ENCODE measurements around the gene ING5. TPM values are rescaled to one million over a fixed set of nuclear protein-coding genes. Genes with fewer than 3 reads are reported as not detected.

Gene ING5
- total and polyA plus RNA-seq, 2 donors (not counting 3 experiments of a cell fraction or from before 2014, with no cell fraction given) = 24.5 to 33.4 TPM

DNA sequence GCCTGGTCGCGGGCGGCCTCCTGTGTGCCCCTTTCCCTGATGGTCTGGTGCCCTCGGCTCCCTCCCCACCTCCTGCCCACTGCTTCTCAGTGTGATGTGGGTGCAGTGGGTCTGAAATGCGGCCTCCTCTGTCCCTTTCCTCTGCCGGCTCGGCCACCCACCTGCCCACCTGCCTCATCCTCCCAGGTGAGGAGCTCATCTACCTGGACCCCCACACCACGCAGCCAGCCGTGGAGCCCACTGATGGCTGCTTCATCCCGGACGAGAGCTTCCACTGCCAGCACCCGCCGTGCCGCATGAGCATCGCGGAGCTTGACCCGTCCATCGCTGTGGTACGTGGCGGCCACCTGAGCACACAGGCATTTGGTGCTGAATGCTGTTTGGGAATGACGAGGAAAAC, 33.5 kb upstream of the ING5 start:
- Histone ChIP-seq H3K4me2 (ENCODE audit: insufficient read depth, low read length) (no peak overlapping the region), H3K9ac (replicated peaks; ENCODE audit: extremely low read depth, insufficient read depth, low read length) (no peak overlapping the region), H3K4me3 (replicated peaks in 1 of 3; ENCODE audit: insufficient read depth in 1 of 3, low read depth in 1 of 3, low read length in 3 of 3) (no peak overlapping the region), H3K9me3 (replicated peaks; ENCODE audit: control insufficient read depth, insufficient read depth, low read length) (no peaks in the 10 kb centered on the region), H4K20me1 (replicated peaks; ENCODE audit: control insufficient read depth, extremely low read depth, insufficient read depth, low read length) (no peaks in the 10 kb centered on the region), H3K27me3 (ENCODE audit: control insufficient read depth in 2 of 2, insufficient read depth in 2 of 2, low read length in 2 of 2) (no peaks in the 10 kb centered on the region), H3K9me1 (replicated peaks; ENCODE audit: control insufficient read depth, extremely low read depth, insufficient read depth, low read length) (no peaks in the 10 kb centered on the region), H3K79me2 (ENCODE audit: control insufficient read depth, insufficient read depth, low read length) (no peaks in the 10 kb centered on the region), H3K27ac (ENCODE audit: insufficient read depth, low read depth, low read length) (no peak overlapping the region), H2AFZ (ENCODE audit: low read depth, low read length) (no peak overlapping the region), H3K4me1 (ENCODE audit: control insufficient read depth, extremely low read depth, insufficient read depth, low read length) (peaks cover 20% of the 10 kb centered on the region), H3K36me3 (ENCODE audit: control insufficient read depth in 2 of 2, extremely low read depth in 1 of 2, insufficient read depth in 2 of 2, low read length in 2 of 2) (peaks cover 0 to 25% of the 10 kb centered on the region in 2 experiments)
- no TSS peak for BruUV-seq (replicated peaks)
- CTCF ChIA-PET = no interaction called here
- POLR2A ChIA-PET = no interaction called here
- DNase-seq (ENCODE audit: low read depth, low spot score) = no peak
- dilution Hi-C loops (cut with MboI; ENCODE audit: extremely low pct_ligation_motif_present, low sequenced_read_pairs) = no loop called here
- TF ChIP-seq POLR2AphosphoS5 (IDR thresholded peaks at IDR 0.05; ENCODE audit: insufficient read depth, low read depth, low read length) (no peak), GATA2 (IDR thresholded peaks at IDR 0.05; ENCODE audit: insufficient read depth, insufficient read length, low read depth, low read length) (no peak), EZH2 (IDR thresholded peaks at IDR 0.05; ENCODE audit: borderline replicate concordance, low read depth, low read length, severe bottlenecking) (no peak), MYC (IDR thresholded peaks at IDR 0.05; ENCODE audit: low read depth, low read length) (no peak), FOS (IDR thresholded peaks at IDR 0.05; ENCODE audit: borderline replicate concordance, insufficient read depth, low read length) (no peak), POLR2A (IDR thresholded peaks at IDR 0.05; ENCODE audit: low read depth, low read length) (no peak)
- TF ChIP-seq, protein P1, sequence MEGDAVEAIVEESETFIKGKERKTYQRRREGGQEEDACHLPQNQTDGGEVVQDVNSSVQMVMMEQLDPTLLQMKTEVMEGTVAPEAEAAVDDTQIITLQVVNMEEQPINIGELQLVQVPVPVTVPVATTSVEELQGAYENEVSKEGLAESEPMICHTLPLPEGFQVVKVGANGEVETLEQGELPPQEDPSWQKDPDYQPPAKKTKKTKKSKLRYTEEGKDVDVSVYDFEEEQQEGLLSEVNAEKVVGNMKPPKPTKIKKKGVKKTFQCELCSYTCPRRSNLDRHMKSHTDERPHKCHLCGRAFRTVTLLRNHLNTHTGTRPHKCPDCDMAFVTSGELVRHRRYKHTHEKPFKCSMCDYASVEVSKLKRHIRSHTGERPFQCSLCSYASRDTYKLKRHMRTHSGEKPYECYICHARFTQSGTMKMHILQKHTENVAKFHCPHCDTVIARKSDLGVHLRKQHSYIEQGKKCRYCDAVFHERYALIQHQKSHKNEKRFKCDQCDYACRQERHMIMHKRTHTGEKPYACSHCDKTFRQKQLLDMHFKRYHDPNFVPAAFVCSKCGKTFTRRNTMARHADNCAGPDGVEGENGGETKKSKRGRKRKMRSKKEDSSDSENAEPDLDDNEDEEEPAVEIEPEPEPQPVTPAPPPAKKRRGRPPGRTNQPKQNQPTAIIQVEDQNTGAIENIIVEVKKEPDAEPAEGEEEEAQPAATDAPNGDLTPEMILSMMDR (IDR thresholded peaks at IDR 0.05; ENCODE audit: extremely low read depth in 1 of 2, insufficient read depth in 1 of 2, low read depth in 1 of 2, low read length in 2 of 2) = no peak
- TF ChIP-seq, protein P2, sequence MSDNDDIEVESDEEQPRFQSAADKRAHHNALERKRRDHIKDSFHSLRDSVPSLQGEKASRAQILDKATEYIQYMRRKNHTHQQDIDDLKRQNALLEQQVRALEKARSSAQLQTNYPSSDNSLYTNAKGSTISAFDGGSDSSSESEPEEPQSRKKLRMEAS (IDR thresholded peaks at IDR 0.05; ENCODE audit: insufficient read depth, insufficient read length) = no peak
- intact Hi-C loops (cut with micrococcal nuclease) = no loop called here
- no peak for FAIRE-seq

Measured in endothelial cell of umbilical vein (primary cell).